SK-N-SH treated with all-trans-retinoic acid at 6 μM for 48 hours (cell line): Measurements from ENCODE around the gene ZNF683.

Experiments
- CSDC2 ChIP-seq: fragments of 250-450 bp; sonication (Bioruptor Pico); IDR thresholded peaks from 2 replicates; pipeline ENCODE4 v1.5.0; 2020; ENCODE audit warnings: mild to moderate bottlenecking, moderate library complexity
- ESRRG ChIP-seq: fragments of 250-450 bp; sonication (Bioruptor Pico); IDR thresholded peaks from 2 replicates; pipeline ENCODE4 v1.6.1; 2021; ENCODE audit warnings: mild to moderate bottlenecking
- GLIS3 ChIP-seq: fragments of 250-450 bp; sonication (Bioruptor Pico); IDR thresholded peaks from 2 replicates; pipeline ENCODE4 v1.5.0; 2020; ENCODE audit warnings: mild to moderate bottlenecking, moderate library complexity
- PPARA ChIP-seq: fragments of 250-450 bp; sonication (Bioruptor Pico); IDR thresholded peaks from 2 replicates; pipeline ENCODE4 v1.5.0; 2020; ENCODE audit warnings: mild to moderate bottlenecking, borderline replicate concordance
- RARB ChIP-seq: fragments of 250-450 bp; sonication (Bioruptor Pico); IDR thresholded peaks from 2 replicates; pipeline ENCODE4 v1.8.0; 2021; ENCODE audit warnings: mild to moderate bottlenecking, moderate library complexity
- ZFP3 ChIP-seq: fragments of 250-450 bp; sonication (Bioruptor Pico); IDR thresholded peaks from 2 replicates; pipeline ENCODE4 v1.5.0; 2020; ENCODE audit warnings: mild to moderate bottlenecking, moderate library complexity
- ZNF565 ChIP-seq: fragments of 450-650 bp; formaldehyde crosslinking; conservative IDR thresholded peaks from 2 replicates; pipeline ENCODE4 v1.5.0; 2020; ENCODE audit warnings: low read depth, mild to moderate bottlenecking, moderate library complexity
- TF ChIP-seq, protein P1 (sequence below): fragments of 250-450 bp; sonication (Bioruptor Pico); IDR thresholded peaks from 2 replicates; pipeline ENCODE4 v1.5.1; 2020; ENCODE audit warnings: low read depth, mild to moderate bottlenecking, moderate library complexity
- TF ChIP-seq, protein P2 (sequence below): fragments of 250-450 bp; sonication (Bioruptor Pico); IDR thresholded peaks from 2 replicates; pipeline ENCODE4 v1.8.0; 2020; ENCODE audit warnings: mild to moderate bottlenecking, moderate library complexity, borderline replicate concordance
- TF ChIP-seq, protein P3 (sequence below): fragments of 250-450 bp; sonication (Bioruptor Pico); IDR thresholded peaks from 2 replicates; pipeline ENCODE4 v1.8.0; 2021; ENCODE audit warnings: low read depth, mild to moderate bottlenecking, moderate library complexity, borderline replicate concordance
- TF ChIP-seq, protein P4 (sequence below): fragments of 250-450 bp; sonication (Bioruptor Pico); IDR thresholded peaks from 2 replicates; pipeline ENCODE4 v1.5.1; 2021; ENCODE audit warnings: mild to moderate bottlenecking, moderate library complexity

DNA sequence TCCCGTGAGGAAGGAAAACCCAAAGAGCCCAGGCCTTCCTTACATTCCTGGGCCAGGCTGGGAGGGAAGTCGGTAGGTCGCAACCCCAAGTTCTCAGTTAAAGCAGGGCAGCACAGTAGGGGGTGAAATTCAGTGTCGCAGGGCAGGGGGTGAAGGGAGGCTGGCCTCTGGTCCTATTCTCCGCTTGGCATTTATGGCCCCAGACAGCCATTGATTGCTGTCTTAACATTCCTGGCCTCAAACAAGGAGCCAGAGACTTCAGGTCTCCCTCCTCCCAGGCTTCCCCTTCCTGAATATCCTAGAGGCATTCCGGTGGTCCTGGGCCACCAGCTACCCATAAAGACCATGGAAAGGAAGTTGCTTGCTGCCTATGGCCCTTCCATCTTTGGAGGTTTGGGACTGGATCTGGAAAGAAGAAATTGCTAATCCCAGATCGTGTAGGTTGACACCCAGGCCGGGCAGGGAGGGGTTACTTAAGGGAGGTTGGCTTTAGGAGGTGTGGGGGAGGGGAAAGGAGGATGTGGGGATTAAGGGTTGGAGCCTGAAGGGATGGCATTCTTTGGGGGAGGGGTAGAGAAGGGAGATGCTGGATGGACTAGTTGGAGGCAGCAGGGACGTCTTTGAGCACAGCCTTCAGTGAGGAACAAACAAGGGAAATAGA, 39.8 kb upstream of the ZNF683 start:
- TF ChIP-seq, protein P1, sequence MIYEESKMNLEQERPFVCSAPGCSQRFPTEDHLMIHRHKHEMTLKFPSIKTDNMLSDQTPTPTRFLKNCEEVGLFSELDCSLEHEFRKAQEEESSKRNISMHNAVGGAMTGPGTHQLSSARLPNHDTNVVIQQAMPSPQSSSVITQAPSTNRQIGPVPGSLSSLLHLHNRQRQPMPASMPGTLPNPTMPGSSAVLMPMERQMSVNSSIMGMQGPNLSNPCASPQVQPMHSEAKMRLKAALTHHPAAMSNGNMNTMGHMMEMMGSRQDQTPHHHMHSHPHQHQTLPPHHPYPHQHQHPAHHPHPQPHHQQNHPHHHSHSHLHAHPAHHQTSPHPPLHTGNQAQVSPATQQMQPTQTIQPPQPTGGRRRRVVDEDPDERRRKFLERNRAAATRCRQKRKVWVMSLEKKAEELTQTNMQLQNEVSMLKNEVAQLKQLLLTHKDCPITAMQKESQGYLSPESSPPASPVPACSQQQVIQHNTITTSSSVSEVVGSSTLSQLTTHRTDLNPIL, result no peak
- TF ChIP-seq PPARA (CRISPR knock-in tag) (no peak), RARB (CRISPR knock-in tag) (no peak), ZFP3 (CRISPR knock-in tag) (no peak), ZNF565 (CRISPR knock-in tag) (no peak), CSDC2 (CRISPR knock-in tag) (no peak), GLIS3 (no peak), ESRRG (no peak)
- TF ChIP-seq, protein P2, sequence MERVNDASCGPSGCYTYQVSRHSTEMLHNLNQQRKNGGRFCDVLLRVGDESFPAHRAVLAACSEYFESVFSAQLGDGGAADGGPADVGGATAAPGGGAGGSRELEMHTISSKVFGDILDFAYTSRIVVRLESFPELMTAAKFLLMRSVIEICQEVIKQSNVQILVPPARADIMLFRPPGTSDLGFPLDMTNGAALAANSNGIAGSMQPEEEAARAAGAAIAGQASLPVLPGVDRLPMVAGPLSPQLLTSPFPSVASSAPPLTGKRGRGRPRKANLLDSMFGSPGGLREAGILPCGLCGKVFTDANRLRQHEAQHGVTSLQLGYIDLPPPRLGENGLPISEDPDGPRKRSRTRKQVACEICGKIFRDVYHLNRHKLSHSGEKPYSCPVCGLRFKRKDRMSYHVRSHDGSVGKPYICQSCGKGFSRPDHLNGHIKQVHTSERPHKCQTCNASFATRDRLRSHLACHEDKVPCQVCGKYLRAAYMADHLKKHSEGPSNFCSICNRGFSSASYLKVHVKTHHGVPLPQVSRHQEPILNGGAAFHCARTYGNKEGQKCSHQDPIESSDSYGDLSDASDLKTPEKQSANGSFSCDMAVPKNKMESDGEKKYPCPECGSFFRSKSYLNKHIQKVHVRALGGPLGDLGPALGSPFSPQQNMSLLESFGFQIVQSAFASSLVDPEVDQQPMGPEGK (CRISPR knock-in tag), result no peak
- TF ChIP-seq, protein P3, sequence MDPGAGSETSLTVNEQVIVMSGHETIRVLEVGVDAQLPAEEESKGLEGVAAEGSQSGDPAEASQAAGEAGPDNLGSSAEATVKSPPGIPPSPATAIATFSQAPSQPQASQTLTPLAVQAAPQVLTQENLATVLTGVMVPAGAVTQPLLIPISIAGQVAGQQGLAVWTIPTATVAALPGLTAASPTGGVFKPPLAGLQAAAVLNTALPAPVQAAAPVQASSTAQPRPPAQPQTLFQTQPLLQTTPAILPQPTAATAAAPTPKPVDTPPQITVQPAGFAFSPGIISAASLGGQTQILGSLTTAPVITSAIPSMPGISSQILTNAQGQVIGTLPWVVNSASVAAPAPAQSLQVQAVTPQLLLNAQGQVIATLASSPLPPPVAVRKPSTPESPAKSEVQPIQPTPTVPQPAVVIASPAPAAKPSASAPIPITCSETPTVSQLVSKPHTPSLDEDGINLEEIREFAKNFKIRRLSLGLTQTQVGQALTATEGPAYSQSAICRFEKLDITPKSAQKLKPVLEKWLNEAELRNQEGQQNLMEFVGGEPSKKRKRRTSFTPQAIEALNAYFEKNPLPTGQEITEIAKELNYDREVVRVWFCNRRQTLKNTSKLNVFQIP, result no peak
- TF ChIP-seq, protein P4, sequence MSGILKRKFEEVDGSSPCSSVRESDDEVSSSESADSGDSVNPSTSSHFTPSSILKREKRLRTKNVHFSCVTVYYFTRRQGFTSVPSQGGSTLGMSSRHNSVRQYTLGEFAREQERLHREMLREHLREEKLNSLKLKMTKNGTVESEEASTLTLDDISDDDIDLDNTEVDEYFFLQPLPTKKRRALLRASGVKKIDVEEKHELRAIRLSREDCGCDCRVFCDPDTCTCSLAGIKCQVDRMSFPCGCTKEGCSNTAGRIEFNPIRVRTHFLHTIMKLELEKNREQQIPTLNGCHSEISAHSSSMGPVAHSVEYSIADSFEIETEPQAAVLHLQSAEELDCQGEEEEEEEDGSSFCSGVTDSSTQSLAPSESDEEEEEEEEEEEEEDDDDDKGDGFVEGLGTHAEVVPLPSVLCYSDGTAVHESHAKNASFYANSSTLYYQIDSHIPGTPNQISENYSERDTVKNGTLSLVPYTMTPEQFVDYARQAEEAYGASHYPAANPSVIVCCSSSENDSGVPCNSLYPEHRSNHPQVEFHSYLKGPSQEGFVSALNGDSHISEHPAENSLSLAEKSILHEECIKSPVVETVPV (CRISPR knock-in tag), result no peak
